Suprapubic skin (tissue), 3 donors: ENCODE measurements around the gene OR2AG2.

Source experiments
- CTCF ChIP-seq, 2 donors: fragments of 200-600 bp in 1 of 2; fragments of 450-650 bp in 1 of 2; sonication (generic) in 1 of 2; IDR thresholded peaks; one replicate each; pipeline ENCODE4 v1.5.1; 2016 to 2019; ENCODE audit warnings: antibody characterized with exemption in 2 of 2, mild to moderate bottlenecking in 1 of 2, moderate library complexity in 1 of 2
- POLR2A ChIP-seq, 2 donors: fragments of 450-650 bp; IDR thresholded peaks; one replicate each; pipeline ENCODE4 v1.6.1; 2017; ENCODE audit warnings: antibody characterized with exemption in 2 of 2, mild to moderate bottlenecking in 2 of 2, moderate library complexity in 2 of 2

- no peak for TF ChIP-seq POLR2A (IDR thresholded peaks at IDR 0.05)
- TF ChIP-seq CTCF (IDR thresholded peaks at IDR 0.05) = no peak
Observed at GRCh38 chr11:6736495-6737121, 35.2 kb downstream of the OR2AG2 start.
